ENCODE measurements around the gene GRK1. TPM values are rescaled to one million over a fixed set of nuclear protein-coding genes. Genes with fewer than 3 reads are reported as not detected.

The GRK1 gene
- total RNA-seq, 3 donors from 2014 or later = not detected

DNA sequence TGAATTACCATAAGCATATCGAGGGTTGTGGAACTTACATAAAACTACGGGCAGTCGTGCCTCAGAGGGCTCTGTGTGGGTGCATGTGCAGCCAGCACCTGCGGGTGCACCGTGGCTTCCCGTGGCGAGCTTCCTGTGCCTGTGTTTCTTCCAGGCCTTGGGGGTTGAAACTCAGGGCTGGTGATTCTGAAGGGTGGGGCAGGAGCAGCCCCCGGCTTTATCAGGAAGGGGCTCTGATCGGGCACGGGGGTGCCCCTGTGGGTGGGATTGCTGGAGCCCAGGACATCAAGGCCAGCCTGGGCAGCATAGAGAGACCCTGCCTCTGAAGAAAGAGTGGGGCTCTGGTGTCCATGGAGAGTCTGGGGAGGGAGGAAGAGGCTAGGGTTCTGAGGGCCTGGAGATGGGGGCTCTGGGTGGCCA is 20.1 kb upstream of the GRK1 start:
- peak in 1 of 2 donors; percentile 45 for DNase-seq (ENCODE audit: low spot score in 2 of 2)
- Histone ChIP-seq H3K27ac (peak overlapping the region; percentile 16 to 48), H3K4me3 (no peak overlapping the region), H3K4me1 (no peaks in the 10 kb centered on the region), H3K27me3 (no peaks in the 10 kb centered on the region), H3K36me3 (no peaks in the 10 kb centered on the region), H3K9me3 (no peaks in the 10 kb centered on the region)
- TF ChIP-seq POLR2A (IDR thresholded peaks at IDR 0.05) (no peak), POLR2AphosphoS5 (IDR thresholded peaks at IDR 0.05) (no peak)
- TF ChIP-seq, protein P1, sequence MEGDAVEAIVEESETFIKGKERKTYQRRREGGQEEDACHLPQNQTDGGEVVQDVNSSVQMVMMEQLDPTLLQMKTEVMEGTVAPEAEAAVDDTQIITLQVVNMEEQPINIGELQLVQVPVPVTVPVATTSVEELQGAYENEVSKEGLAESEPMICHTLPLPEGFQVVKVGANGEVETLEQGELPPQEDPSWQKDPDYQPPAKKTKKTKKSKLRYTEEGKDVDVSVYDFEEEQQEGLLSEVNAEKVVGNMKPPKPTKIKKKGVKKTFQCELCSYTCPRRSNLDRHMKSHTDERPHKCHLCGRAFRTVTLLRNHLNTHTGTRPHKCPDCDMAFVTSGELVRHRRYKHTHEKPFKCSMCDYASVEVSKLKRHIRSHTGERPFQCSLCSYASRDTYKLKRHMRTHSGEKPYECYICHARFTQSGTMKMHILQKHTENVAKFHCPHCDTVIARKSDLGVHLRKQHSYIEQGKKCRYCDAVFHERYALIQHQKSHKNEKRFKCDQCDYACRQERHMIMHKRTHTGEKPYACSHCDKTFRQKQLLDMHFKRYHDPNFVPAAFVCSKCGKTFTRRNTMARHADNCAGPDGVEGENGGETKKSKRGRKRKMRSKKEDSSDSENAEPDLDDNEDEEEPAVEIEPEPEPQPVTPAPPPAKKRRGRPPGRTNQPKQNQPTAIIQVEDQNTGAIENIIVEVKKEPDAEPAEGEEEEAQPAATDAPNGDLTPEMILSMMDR (IDR thresholded peaks at IDR 0.05) = no peak
- intact Hi-C loops (cut with DNase I; ENCODE audit: low total_unique reads) = no loop called here

DNA sequence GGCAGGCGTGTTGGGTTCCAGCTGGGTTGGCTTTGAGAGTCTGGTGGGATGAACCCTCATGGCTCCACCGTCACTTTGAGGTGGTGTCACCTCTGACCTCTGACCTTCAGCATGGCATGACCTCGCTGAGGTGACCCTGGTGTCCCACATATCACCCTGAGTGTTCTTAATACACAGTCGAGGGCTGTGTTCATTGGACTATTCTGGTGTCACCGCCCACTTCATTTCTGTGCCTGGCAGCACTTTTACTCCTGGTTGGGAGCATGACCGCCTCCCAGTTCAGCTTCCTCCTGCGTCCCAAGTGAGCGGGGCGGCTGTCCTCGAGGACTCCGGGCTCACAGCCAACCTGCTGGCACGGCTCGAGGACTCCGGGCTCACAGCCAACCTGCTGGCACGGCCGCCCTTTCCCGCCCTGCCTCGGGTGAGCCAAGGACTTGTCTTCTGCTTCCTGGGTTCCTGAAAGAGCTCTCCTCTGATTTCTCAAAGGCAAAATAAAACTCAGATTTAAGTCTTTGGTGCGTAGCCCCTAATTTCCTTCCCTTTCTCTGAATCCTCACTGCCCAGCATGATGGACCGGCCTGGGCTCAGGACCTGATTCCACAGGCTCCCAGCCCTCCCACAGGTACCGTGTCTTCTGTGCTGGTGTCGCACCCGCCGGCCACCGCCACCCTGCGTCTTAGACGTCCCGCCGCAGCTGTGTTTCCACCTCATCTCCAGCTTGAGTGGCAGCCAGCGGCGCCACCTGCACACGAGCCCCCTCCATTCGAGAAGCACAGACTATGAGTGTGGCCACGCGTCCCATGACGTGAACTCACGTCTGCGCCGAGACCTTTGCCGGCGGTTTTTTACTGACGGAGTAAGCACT is 19.4 kb upstream of the GRK1 start:
- intact Hi-C loops (cut with DNase I; ENCODE audit: low total_unique reads) = no loop called here
- peak; percentile 28 to 56 (median 44) for TF ChIP-seq POLR2AphosphoS5 (IDR thresholded peaks at IDR 0.05)
- TF ChIP-seq, protein P1 (IDR thresholded peaks at IDR 0.05) = no peak
- no peaks in the 10 kb centered on the region for H3K9me3 ChIP-seq
- peak overlapping the region; percentile 33 to 48 for H3K27ac ChIP-seq
- peak; percentile 84 to 96 for DNase-seq (ENCODE audit: low spot score in 2 of 2)
- H3K36me3 ChIP-seq = no peaks in the 10 kb centered on the region
- no peaks in the 10 kb centered on the region for H3K27me3 ChIP-seq
- H3K4me1 ChIP-seq = no peaks in the 10 kb centered on the region
- no peak overlapping the region for H3K4me3 ChIP-seq

DNA sequence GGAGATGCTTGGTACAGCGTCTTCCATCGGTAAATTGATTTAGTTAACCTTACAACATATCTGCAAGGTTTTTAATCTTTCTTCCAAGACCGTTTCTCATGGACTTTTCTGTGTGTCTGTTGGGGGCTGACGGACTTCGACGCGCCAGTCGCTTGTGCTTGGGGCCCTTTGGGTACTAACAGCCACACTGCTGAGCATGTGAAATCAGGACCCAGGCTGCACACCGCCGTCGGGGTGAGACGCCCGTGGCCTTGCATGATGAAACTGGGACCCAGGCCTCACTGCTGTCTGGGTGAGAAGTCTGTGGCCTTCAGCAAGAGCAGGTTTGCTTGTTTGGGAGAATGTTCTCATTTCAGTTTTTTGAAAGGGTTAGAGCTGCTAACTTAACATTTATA is 18.8 kb upstream of the GRK1 start:
- Histone ChIP-seq H3K9me3 (no peaks in the 10 kb centered on the region), H3K27me3 (no peaks in the 10 kb centered on the region), H3K36me3 (no peaks in the 10 kb centered on the region), H3K4me1 (no peaks in the 10 kb centered on the region), H3K4me3 (no peak overlapping the region), H3K27ac (no peak overlapping the region)
- TF ChIP-seq POLR2A (IDR thresholded peaks at IDR 0.05) = no peak
- TF ChIP-seq, protein P1 (IDR thresholded peaks at IDR 0.05) = no peak
- TF ChIP-seq POLR2AphosphoS5 (IDR thresholded peaks at IDR 0.05) = no peak
- intact Hi-C loops (cut with DNase I; ENCODE audit: low total_unique reads) = no loop called here
- DNase-seq (ENCODE audit: low spot score in 2 of 2) = peak in 1 of 2 donors; percentile 45

DNA sequence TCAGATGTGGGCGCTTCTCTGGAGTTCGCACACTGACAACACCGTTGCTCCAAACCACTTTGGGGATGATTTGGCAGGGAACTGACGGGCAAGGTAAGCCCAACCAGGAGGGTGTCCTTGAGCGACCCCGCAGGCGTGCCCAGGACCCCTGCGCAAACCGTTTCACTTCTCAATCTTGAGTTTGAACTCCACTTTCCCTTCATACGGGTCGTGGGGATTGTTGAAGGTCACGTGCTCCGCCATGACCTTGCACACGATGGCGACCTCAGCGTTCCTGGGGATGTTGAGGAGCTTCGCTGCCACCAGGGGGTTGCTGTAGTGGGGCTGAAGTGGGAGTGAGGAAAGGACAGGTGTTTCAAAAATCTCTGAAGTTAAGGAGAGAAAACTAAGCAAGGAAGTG is 17.8 kb upstream of the GRK1 start:
- no peaks in the 10 kb centered on the region for H3K4me1 ChIP-seq
- H3K27ac ChIP-seq = no peak overlapping the region
- no peaks in the 10 kb centered on the region for H3K27me3 ChIP-seq
- H3K36me3 ChIP-seq = no peaks in the 10 kb centered on the region
- H3K9me3 ChIP-seq = no peaks in the 10 kb centered on the region
- peak in 1 of 2 donors; percentile 12 for DNase-seq (ENCODE audit: low spot score in 2 of 2)
- intact Hi-C loops (cut with DNase I; ENCODE audit: low total_unique reads) = no loop called here
- no peak overlapping the region for H3K4me3 ChIP-seq
- TF ChIP-seq, protein P1 (IDR thresholded peaks at IDR 0.05) = no peak
- no peak for TF ChIP-seq POLR2AphosphoS5 (IDR thresholded peaks at IDR 0.05)
- no peak for TF ChIP-seq POLR2A (IDR thresholded peaks at IDR 0.05)

DNA sequence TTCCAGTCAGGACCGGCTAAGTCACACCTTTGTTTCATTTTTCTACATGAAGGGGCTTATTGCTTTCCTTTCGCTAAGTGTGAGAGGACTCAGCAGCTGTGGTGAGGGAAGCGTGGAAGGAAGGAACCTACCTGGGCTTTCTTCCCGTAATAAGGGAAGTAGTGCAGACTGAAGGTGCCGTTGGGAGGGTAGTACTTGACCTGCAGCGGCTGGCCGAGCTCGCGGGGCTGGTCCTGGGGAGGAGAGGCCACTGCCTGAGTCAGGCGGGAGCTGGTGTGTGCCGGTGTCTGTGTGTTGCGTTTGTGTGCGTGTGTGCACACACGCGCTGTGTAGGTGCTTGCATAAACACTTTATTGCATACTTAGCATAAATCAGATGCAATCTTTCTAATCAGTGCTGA is 16.7 kb upstream of the GRK1 start:
- intact Hi-C loops (cut with DNase I; ENCODE audit: low total_unique reads) = no loop called here
- H3K27ac ChIP-seq = no peak overlapping the region
- TF ChIP-seq POLR2AphosphoS5 (IDR thresholded peaks at IDR 0.05) = no peak
- TF ChIP-seq POLR2A (IDR thresholded peaks at IDR 0.05) = no peak
- TF ChIP-seq, protein P1 (IDR thresholded peaks at IDR 0.05) = no peak
- H3K4me1 ChIP-seq = no peaks in the 10 kb centered on the region
- no peaks in the 10 kb centered on the region for H3K27me3 ChIP-seq
- no peaks in the 10 kb centered on the region for H3K36me3 ChIP-seq
- H3K9me3 ChIP-seq = no peaks in the 10 kb centered on the region
- H3K4me3 ChIP-seq = no peak overlapping the region
- peak in 1 of 2 donors; percentile 14 for DNase-seq (ENCODE audit: low spot score in 2 of 2)

Data from breast epithelium (tissue), 4 donors.